HepG2 (cell line): ENCODE measurements around the gene FAM20A. TPM values are rescaled to one million over a fixed set of nuclear protein-coding genes. Genes with fewer than 3 reads are reported as not detected.

Experiments
- ATF7-NPFF ChIP-seq: sonication (generic); formaldehyde crosslinking; IDR thresholded peaks from 2 replicates; pipeline ENCODE4 v1.8.1; 2023; ENCODE audit warnings: mild to moderate bottlenecking, low read depth, missing genetic modification reagents, moderate library complexity
- ERF ChIP-seq: IDR thresholded peaks from 2 replicates; pipeline ENCODE4 v1.6.1; 2018; ENCODE audit warnings: missing biosample characterization, missing genetic modification reagents
- KMT2A ChIP-seq: sonication (generic); formaldehyde crosslinking; IDR thresholded peaks from 2 replicates; pipeline ENCODE4 v1.4.0; 2020; ENCODE audit warnings: missing genetic modification reagents
- MAFG ChIP-seq: sonication (generic); formaldehyde crosslinking; IDR thresholded peaks from 2 replicates; pipeline ENCODE4 v1.5.1; 2020; ENCODE audit warnings: mild to moderate bottlenecking, missing genetic modification reagents
- MBD4 ChIP-seq: IDR thresholded peaks from 2 replicates; pipeline ENCODE4 v1.6.1; 2012; ENCODE audit warnings: low read length, inconsistent platforms, borderline replicate concordance
- POGK ChIP-seq: sonication (generic); formaldehyde crosslinking; conservative IDR thresholded peaks from 2 replicates; pipeline ENCODE4 v1.8.0; 2022; ENCODE audit warnings: mild to moderate bottlenecking, moderate library complexity, missing genetic modification reagents
- SKIL ChIP-seq: sonication (generic); formaldehyde crosslinking; IDR thresholded peaks from 2 replicates; pipeline ENCODE4 v1.8.0; 2022; ENCODE audit warnings: missing genetic modification reagents, mild to moderate bottlenecking, moderate library complexity, borderline replicate concordance
- SNAPC4 ChIP-seq: sonication (generic); formaldehyde crosslinking; IDR thresholded peaks from 2 replicates; pipeline ENCODE4 v1.4.0; 2020; ENCODE audit warnings: mild to moderate bottlenecking, missing genetic modification reagents
- TERF1 ChIP-seq: sonication (generic); formaldehyde crosslinking; IDR thresholded peaks from 2 replicates; pipeline ENCODE4 v1.8.0; 2022; ENCODE audit warnings: mild to moderate bottlenecking, missing genetic modification reagents, moderate library complexity
- ZBTB3 ChIP-seq: sonication (generic); formaldehyde crosslinking; IDR thresholded peaks from 2 replicates; pipeline ENCODE4 v1.4.0; 2020; ENCODE audit warnings: low read depth, mild to moderate bottlenecking, moderate library complexity, missing genetic modification reagents, borderline replicate concordance
- ZNF513 ChIP-seq: sonication (generic); formaldehyde crosslinking; conservative IDR thresholded peaks from 2 replicates; pipeline ENCODE4 v1.5.0; 2020; ENCODE audit warnings: missing genetic modification reagents
- ZXDC ChIP-seq: sonication (generic); formaldehyde crosslinking; IDR thresholded peaks from 2 replicates; pipeline ENCODE4 v1.5.0; 2020; ENCODE audit warnings: mild to moderate bottlenecking, missing genetic modification reagents
- polyA plus RNA-seq, 8 experiments: library from polyadenylated mRNA; depleted of rRNA in 3 of 8; stranded (reverse) in 7 of 8; unstranded in 1 of 8; fragments of >200 nt; fragmentation: Illumina TruSeq in 4 of 8; extraction: Trizol in 4 of 8; gene quantifications; 2 replicates each; pipeline versions ENCODE4 v1.2.1 to v1.2.3, GENCODE V29; 2011 to 2016; ENCODE audit warnings: low read depth in 4 of 8, missing spikeins in 1 of 8, mixed read lengths in 1 of 8; ENCODE audit not compliant: insufficient read depth in 1 of 8
- total RNA-seq, 5 experiments: library from RNA; depleted of rRNA; stranded (reverse); fragments of >200 nt; fragmentation: Illumina TruSeq; extraction: Trizol; gene quantifications; 2 replicates each; pipeline ENCODE4 v1.2.3, GENCODE V29; 2016; ENCODE audit warnings: low read depth in 1 of 5

FAM20A gene
- total and polyA plus RNA-seq, 2 of the 13 experiments (the other 11 are each of a cell fraction or from before 2014, with no cell fraction given), result 9.3 to 20.7 TPM

- TF ChIP-seq ERF (CRISPR knock-in tag) (no peak), ZXDC (CRISPR knock-in tag) (no peak), KMT2A (peak; percentile 52; the same call in 1 of the 2 replicates), TERF1 (CRISPR knock-in tag) (no peak), SNAPC4 (CRISPR knock-in tag) (no peak), ZBTB3 (CRISPR knock-in tag) (peak; percentile 77; the same call in 1 of the 2 replicates), POGK (CRISPR knock-in tag) (0 out of 2 replicates have a peak, but pooled peaks have one; percentile 35), MAFG (CRISPR knock-in tag) (no peak), ZNF513 (no peak), MBD4 (no peak), SKIL (CRISPR knock-in tag) (no peak), ATF7-NPFF (no peak; the same call in 1 of the 2 replicates)
Observed at GRCh38 chr17:68509141-68510057, 91.8 kb downstream of the FAM20A start (continued).
